HG02885 (cell line): ENCODE measurements around the gene FAM168A.

Experiments
- ATAC-seq: cut with Tn5 transposase; IDR thresholded peaks from one replicate; pipeline ENCODE4 v1.9.1; 2021; ENCODE audit warnings: mild to moderate bottlenecking; ENCODE audit not compliant: unreplicated experiment, poor library complexity

FAM168A gene

GRCh38 chr11:73528013-73528412 is 69.9 kb downstream of the FAM168A start:
- no peak for ATAC-seq

GRCh38 chr11:73525611-73526010 is 72.3 kb downstream of the FAM168A start:
- no peak for ATAC-seq

- no peak for ATAC-seq
Observed at GRCh38 chr11:73524774-73525173, 73.1 kb downstream of the FAM168A start.

GRCh38 chr11:73521621-73522020 is 76.3 kb downstream of the FAM168A start:
- ATAC-seq: no peak

- no peak for ATAC-seq
Observed at GRCh38 chr11:73520353-73521061, 77.4 kb downstream of the FAM168A start.

- no peak for ATAC-seq
Observed at GRCh38 chr11:73519266-73519665, 78.6 kb downstream of the FAM168A start.

- no peak for ATAC-seq
Observed at GRCh38 chr11:73518195-73518594, 79.7 kb downstream of the FAM168A start.

GRCh38 chr11:73516080-73516479 is 81.8 kb downstream of the FAM168A start:
- ATAC-seq: no peak

GRCh38 chr11:73513707-73514106 is 84.2 kb downstream of the FAM168A start:
- ATAC-seq: no peak

- no peak for ATAC-seq
Observed at GRCh38 chr11:73510877-73511276, 87.0 kb downstream of the FAM168A start.

GRCh38 chr11:73510106-73510505 is 87.8 kb downstream of the FAM168A start:
- ATAC-seq: no peak

GRCh38 chr11:73509188-73509587 is 88.7 kb downstream of the FAM168A start:
- no peak for ATAC-seq

- ATAC-seq: no peak
Observed at GRCh38 chr11:73508243-73509176, 89.4 kb downstream of the FAM168A start.

GRCh38 chr11:73507086-73507485 is 90.8 kb downstream of the FAM168A start:
- ATAC-seq: no peak

- no peak for ATAC-seq
Observed at GRCh38 chr11:73506038-73506437, 91.9 kb downstream of the FAM168A start.

- no peak for ATAC-seq
Observed at GRCh38 chr11:73498343-73498742, 99.6 kb downstream of the FAM168A start.

GRCh38 chr11:73496134-73496533 is 101.8 kb downstream of the FAM168A start:
- no peak for ATAC-seq

GRCh38 chr11:73495731-73496130 is 102.2 kb downstream of the FAM168A start:
- no peak for ATAC-seq

- ATAC-seq: no peak
Observed at GRCh38 chr11:73493956-73494598, 103.8 kb downstream of the FAM168A start.

- ATAC-seq: no peak
Observed at GRCh38 chr11:73481626-73482025, 116.3 kb downstream of the FAM168A start.

- ATAC-seq: no peak
Observed at GRCh38 chr11:73480677-73481076, 117.2 kb downstream of the FAM168A start.
